H7 (cell line): Measurements from ENCODE around the gene PARP15. TPM values are rescaled to one million over a fixed set of nuclear protein-coding genes. Genes with fewer than 3 reads are reported as not detected.

ENCODE experiments used
- DNase-seq: peaks from one replicate; pipeline ENCODE4 v3.0.0; 2012
- H3K27me3 ChIP-seq: 2 replicates; pipeline ENCODE4 v1.6.0; 2011; ENCODE audit warnings: mild to moderate bottlenecking, low read length; ENCODE audit not compliant: control insufficient read depth, insufficient read depth
- H3K36me3 ChIP-seq: replicated peaks from 2 replicates; pipeline ENCODE4 v1.5.1; 2011; ENCODE audit warnings: low read length; ENCODE audit not compliant: control insufficient read depth, insufficient read depth
- H3K4me3 ChIP-seq: 2 replicates; pipeline ENCODE4 v1.5.1; 2011; ENCODE audit warnings: low read depth, mild to moderate bottlenecking, control low read depth, low read length, moderate library complexity; ENCODE audit not compliant: insufficient read depth
- total RNA-seq: library from RNA; depleted of rRNA; stranded (reverse); fragments of >200 nt; shearing (Covaris generic); gene quantifications from 2 replicates; pipeline ENCODE4 v1.2.3, GENCODE V29; 2014

Gene PARP15
- total RNA-seq, 1 experiment from 2014 or later, result not detected

DNA sequence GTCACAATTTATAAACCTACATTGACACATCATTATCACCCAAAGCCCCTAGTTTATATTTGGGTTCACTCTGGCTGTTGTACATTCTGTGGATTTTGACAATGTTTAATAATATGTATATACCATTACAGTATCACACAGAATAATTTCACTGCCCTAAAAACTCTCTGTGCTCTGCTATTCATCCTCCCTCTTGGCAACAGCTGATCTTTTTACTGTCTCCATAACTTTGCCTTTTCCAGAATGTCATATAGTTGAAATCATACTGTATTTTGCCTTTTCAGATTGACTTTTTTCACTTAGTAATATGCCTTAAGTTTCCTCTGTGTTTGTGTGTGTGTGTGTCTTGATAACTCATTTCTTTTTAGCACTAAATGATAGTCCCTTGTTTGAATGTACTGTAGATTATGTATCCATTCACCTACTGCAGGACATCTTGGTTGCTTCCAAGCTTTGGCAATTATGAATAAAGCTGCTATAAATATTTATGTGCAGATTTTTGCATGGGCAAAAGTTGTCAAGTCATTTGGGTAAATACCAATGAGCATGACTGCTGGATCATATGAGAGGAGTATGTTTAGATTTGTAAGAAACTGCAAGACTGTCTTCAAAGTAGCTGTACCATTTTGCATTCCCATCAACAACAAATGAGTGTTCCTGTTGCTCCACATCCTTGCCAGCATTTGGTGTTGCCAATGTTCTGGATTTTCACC is 9.5 kb downstream of the PARP15 start:
- no peak overlapping the region for H3K4me3 ChIP-seq
- H3K27me3 ChIP-seq, result no peaks in the 10 kb centered on the region
- no peaks in the 10 kb centered on the region for H3K36me3 ChIP-seq
- DNase-seq, result no peak

DNA sequence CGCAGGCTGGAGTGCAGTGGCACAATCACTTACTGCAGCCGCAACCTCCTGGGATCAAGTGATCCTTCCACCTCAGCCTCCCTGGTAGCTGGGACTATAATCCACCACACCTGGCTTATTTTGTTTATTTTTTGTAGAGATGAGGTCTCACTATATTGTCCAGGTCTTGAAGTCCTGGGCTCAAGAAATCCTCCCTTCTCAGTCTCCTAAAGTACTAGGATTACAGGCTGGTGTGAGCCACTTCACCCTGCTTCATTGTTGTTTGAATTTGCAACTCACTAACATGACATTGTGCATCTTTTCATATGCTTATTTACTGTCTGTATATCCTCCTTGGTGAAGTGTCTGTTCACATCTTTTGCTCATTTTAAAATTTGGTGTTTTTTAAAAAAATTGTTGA is 10.1 kb downstream of the PARP15 start:
- no peak for DNase-seq
- Histone ChIP-seq H3K4me3 (no peak overlapping the region), H3K27me3 (no peaks in the 10 kb centered on the region)

DNA sequence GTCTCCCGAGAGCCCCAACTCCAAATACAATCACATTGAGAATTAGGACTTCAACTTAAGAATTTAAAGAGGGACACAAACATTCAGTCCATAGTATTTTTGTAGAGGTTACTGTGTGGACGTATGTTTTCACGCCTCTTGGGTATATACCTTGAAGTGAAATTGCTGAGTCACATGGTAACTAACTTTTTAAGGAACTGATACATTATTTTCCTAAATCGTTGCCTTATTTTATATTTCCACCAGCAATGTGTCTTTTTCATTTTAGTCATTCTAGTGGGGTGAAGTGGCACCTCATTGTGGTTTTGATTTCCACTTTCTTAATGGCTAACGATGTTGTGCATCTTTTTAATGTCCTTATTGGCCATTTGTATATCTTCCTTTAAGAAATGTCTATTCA is 11.8 kb downstream of the PARP15 start:
- no peak overlapping the region for H3K4me3 ChIP-seq
- no peak for DNase-seq
- no peaks in the 10 kb centered on the region for H3K27me3 ChIP-seq
- H3K36me3 ChIP-seq, result no peaks in the 10 kb centered on the region

More for the DNA sequence above, 10.1 kb downstream of the PARP15 start:
- no peaks in the 10 kb centered on the region for H3K36me3 ChIP-seq

DNA sequence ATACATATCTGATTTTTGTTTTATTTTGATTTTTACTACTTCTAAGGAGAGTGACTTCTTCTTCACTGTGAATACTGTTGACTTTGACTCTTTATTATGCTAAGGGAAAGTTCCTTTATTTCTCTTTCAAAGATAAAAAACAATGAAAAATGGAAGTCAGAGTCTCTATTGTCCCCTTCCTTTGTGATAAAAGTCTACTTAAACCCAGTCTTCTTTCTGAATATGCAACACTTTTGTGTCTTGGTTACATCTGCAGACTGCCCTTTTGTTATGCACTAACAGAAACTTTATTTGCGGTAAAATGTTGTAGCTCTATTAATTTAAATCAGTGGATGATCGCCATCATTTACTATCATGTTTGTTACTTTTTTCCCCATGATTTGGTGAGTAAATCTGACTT is 13.2 kb downstream of the PARP15 start:
- H3K27me3 ChIP-seq, result no peaks in the 10 kb centered on the region
- no peak overlapping the region for H3K4me3 ChIP-seq
- H3K36me3 ChIP-seq, result no peaks in the 10 kb centered on the region
- DNase-seq, result no peak

DNA sequence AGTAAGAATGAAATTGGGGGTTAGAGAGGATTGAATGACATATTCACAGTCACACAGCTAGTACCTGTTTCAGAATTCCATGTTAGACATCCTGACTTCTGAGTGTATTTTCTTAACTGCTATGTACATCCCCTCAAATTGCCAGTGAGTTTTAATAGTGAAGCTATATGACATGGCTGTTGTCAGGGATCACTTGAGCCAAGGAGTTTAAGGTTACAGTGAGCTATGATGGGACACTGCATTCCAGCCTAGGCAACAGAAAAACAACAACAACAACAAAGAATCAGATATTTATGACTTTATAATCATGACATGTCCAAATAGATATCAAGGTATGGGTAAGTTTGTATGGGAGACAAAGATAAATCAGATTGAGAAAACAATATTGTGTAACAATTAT is 16.6 kb downstream of the PARP15 start:
- H3K36me3 ChIP-seq, result no peaks in the 10 kb centered on the region
- H3K4me3 ChIP-seq, result no peak overlapping the region
- no peak for DNase-seq
- no peaks in the 10 kb centered on the region for H3K27me3 ChIP-seq

DNA sequence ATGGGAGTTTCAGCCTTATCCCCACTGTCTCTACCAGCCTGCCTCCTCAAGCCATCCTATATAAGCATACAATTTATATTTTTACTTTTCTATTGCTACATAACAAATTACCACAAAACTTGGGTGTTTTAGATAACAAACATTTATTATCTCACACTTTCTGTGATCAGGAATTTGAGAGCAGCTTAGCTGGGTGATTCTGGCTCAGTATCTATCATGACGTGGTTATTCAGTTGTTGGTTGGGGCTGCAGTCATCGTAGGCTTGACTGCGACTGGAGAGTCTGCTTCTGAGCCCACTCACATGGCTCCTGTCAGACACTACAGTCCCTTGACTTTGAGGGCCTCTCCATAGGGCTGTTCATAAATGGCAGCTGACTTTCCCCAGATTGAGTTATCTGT is 20.7 kb downstream of the PARP15 start:
- no peak for DNase-seq
- Histone ChIP-seq H3K36me3 (no peaks in the 10 kb centered on the region), H3K27me3 (no peaks in the 10 kb centered on the region), H3K4me3 (no peak overlapping the region)

DNA sequence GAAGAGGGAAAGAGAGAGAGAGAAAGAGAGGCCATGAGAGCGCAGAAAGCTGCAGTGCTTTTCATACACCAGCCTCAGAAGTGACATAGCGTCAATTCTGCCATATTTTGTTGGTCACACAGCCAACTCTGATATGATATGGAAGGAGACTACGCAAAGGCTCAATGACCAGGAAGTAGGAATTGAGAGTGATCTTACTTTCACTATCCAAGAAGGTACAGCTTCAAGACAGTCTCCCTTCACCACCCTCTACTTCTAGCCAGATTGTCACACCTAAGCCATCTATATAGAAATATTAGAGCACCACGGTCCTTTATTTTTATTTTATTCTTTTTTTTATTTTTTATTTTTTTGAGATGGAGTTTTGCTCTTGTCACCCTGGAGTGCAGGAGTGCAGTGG is 21.1 kb downstream of the PARP15 start:
- Histone ChIP-seq H3K36me3 (no peaks in the 10 kb centered on the region), H3K4me3 (no peak overlapping the region), H3K27me3 (no peaks in the 10 kb centered on the region)
- DNase-seq, result no peak

DNA sequence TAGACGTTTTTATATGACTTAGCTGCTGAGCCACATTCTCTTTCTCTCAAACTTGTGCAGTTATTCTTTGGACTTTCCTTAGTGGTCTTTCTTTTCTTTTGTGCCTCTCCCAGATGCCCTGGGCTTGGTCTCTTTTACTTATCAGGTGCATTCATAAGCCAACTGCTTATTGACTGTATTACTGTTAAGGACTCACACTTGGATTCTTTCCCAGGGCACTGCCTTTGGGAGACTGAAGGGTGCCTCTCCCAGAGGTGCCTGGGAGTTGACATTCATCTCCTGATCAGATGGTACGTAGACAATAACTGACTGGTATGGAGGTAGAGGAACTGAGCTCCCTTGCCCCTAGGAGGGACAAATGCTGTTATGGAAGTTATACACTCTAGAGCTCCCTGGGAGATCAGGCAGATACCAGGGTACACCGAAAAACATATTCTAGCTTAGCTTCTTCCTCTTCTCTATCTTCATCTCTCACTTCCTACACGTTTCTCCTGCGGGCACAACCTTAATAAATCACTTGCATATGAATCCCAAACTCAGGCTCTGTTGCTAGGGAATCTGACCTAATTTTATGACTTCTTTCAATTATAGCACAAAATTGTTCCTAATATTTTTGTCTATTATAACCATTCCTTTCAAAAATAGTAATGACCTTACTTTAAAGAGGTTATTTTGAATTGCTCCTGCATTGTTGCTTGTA is 24.7 kb downstream of the PARP15 start:
- DNase-seq, result no peak
- Histone ChIP-seq H3K27me3 (no peaks in the 10 kb centered on the region; the same call in 1 of the 2 replicates), H3K4me3 (no peak overlapping the region), H3K36me3 (no peaks in the 10 kb centered on the region)

DNA sequence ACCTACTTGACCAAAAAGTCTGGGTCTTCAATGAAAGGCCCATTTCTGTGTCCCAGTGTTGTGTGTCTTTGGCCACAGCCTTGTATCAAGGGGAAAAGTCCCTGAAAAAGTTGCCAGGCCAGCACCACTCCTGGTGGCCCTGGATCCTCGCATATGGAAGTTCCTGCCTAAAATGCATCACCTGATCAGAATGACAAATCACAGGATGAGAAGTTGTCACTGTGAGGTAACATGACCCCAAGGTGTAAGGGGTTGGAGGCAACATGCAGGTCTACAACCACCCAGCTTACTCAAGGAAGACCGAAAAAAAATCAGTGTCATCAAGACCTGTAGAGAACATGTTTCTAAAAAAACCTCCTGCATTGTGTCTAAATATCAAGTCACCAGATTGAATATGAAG is 25.6 kb downstream of the PARP15 start:
- no peak for DNase-seq
- Histone ChIP-seq H3K27me3 (no peaks in the 10 kb centered on the region; the same call in 1 of the 2 replicates), H3K4me3 (no peak overlapping the region), H3K36me3 (no peaks in the 10 kb centered on the region)

DNA sequence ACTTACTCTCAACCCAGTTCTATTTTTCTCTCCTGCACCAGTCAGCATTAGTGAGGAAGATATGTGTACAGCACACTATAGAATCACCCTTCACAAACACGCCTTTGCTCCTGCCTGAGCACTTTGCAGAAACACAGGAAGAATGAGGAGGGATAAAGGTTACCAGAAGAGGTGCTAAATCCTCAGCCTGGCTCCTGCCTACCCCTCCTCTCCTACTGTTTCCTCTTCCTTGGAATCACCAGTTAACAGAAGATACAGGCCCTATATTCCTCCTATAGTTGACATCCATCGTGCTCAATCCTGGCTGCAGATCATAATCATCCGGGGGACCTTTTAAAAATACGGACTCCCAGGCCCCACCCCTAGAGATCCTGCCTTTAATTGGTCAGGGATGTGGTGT is 28.9 kb downstream of the PARP15 start:
- H3K4me3 ChIP-seq, result no peak overlapping the region
- no peaks in the 10 kb centered on the region for H3K36me3 ChIP-seq
- DNase-seq, result no peak
- no peaks in the 10 kb centered on the region; the same call in 1 of the 2 replicates for H3K27me3 ChIP-seq

DNA sequence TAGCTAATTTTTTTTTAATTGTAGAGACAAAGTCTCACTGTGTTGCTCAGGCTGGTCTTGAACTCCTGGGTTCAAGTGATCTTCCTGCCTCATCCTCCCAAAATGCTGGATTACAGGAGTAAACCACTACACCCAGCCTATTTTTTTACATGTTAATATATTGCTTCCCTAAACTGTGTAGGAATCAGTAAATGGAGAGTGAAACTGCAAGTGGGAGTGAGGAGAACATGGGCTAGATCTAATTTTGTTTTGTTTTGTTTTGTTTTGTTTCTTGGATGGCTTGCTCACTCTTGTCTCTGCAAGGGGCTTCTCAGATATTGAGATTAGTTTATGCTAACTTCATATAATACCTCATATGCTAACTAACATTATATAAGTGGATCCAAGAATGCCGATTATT is 31.5 kb downstream of the PARP15 start:
- Histone ChIP-seq H3K27me3 (no peaks in the 10 kb centered on the region; the same call in 1 of the 2 replicates), H3K4me3 (no peak overlapping the region), H3K36me3 (no peaks in the 10 kb centered on the region)
- no peak for DNase-seq

DNA sequence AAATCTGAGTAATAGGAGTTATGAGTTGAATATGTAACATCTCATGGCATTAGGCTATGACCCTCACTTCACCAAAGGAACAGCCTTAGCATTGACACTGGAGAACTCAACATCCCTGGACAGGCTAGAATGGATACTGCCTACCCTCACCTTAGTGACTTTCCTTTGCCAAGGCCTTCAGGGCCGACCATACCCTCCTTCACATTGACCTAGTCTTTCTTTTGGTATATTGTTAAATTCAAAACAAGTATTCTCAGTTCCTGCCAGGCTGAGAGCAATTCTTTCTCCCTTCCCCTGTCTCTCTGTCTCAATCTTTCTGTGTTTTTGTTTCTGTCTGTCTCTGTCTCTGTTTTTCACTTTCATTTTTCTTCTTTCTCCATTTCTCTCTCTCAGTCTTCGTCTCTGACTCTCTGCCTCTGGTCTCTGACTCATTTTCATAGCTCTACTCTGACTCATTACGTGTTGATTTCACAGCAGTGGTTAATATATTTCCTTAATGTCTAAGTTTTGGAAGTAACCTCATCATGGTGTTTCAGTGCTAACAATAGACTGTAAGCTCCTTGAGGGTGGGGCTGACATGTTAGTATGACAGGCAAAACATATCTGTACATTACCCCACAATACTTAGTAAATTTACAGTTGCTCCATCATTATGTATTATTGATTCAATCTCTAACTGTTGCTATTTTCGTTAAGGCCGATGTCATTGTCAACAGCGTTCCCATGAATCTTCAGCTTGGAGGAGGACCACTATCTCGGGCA is 32.5 kb downstream of the PARP15 start:
- Histone ChIP-seq H3K4me3 (no peak overlapping the region), H3K36me3 (no peaks in the 10 kb centered on the region), H3K27me3 (no peaks in the 10 kb centered on the region; the same call in 1 of the 2 replicates)
- no peak for DNase-seq

DNA sequence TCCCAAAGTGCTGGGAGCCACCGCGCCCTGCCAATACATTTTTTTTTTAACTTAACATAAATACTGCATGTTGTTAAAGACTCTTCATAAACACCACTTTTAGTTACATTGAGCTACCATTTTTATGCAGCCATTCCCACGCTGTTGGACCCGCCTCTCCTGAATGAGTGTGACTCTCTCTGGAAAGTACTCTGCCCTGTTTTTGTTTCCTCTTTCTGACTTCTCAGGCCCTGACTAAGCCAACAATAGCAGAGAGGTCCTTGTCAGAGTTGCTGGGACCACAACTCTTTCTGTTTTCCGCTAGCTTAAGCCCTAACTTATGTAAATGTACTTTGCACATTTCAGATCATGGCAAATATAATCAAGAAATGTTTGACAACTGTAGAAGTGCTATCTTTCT is 35.2 kb downstream of the PARP15 start:
- Histone ChIP-seq H3K27me3 (no peaks in the 10 kb centered on the region), H3K36me3 (no peaks in the 10 kb centered on the region), H3K4me3 (no peak overlapping the region)
- DNase-seq, result no peak

DNA sequence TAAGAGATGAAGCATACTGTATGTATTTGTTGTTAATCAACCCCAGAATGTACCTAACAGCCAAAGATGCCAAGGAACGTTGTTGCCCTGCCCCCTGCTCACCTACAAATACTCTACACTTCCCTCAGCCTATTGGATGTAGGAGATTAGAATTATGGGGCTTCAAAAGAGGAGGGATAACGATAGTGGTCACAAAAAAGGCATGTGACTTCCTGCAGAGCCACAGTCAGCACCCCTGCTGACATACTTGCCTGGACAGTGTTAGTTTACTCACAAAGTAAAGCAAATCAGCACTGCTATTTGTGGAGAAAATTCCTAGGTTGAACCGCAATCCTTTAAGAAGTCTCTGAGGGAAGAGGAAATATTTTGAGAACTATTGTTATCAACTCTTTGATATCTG is 37.9 kb downstream of the PARP15 start:
- DNase-seq, result peak; percentile 21
- Histone ChIP-seq H3K27me3 (no peaks in the 10 kb centered on the region), H3K4me3 (no peak overlapping the region), H3K36me3 (no peaks in the 10 kb centered on the region)

DNA sequence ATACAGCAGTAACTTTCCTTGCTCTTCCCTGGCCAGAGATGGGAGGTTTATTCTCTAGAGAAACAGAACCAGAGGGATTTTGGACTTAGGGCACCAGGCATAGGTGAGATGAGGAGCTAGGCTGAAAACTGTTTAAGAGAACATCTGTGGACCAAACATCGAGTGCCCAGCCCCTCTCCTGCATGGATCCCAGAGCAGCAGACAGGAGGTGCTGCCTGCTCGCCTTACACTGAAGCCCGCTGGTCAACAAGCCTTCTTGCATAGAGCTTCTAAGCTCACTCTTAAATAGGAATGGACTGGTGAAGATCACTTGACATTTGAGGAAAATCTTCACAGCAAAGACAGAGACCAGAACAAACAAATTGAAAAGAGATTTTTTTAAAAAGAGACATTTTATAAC is 41.2 kb downstream of the PARP15 start:
- H3K4me3 ChIP-seq, result no peak overlapping the region
- DNase-seq, result peak; percentile 33
- no peaks in the 10 kb centered on the region for H3K36me3 ChIP-seq
- H3K27me3 ChIP-seq, result no peaks in the 10 kb centered on the region
